ENCODE data around the gene WNT6.

The WNT6 gene

GRCh38 chr2:218865396-218865795 is 5.8 kb downstream of the WNT6 start:
- peaks cover 7% of the 10 kb centered on the region for H3K4me1 Mint-ChIP-seq
- no peak for TF ChIP-seq CTCF (IDR thresholded peaks at IDR 0.05; ENCODE audit: unreplicated experiment in 3 of 3)
- no peak overlapping the region for H3K4me3 Mint-ChIP-seq
- no peaks in the 10 kb centered on the region for H3K36me3 Mint-ChIP-seq (ENCODE audit: low read depth)
- H3K9me3 Mint-ChIP-seq = no peaks in the 10 kb centered on the region
- no peak overlapping the region for H3K27ac Mint-ChIP-seq
- H3K27me3 Mint-ChIP-seq (ENCODE audit: low read depth) = peaks cover 90% of the 10 kb centered on the region

- peaks cover 3% of the 10 kb centered on the region for H3K4me1 Mint-ChIP-seq
- no peak overlapping the region for H3K4me3 Mint-ChIP-seq
- H3K27me3 Mint-ChIP-seq (ENCODE audit: low read depth) = peaks cover 90% of the 10 kb centered on the region
- no peaks in the 10 kb centered on the region for H3K36me3 Mint-ChIP-seq (ENCODE audit: low read depth)
- H3K27ac Mint-ChIP-seq = no peak overlapping the region
- no peaks in the 10 kb centered on the region for H3K9me3 Mint-ChIP-seq
- no peak for TF ChIP-seq CTCF (IDR thresholded peaks at IDR 0.05; ENCODE audit: unreplicated experiment in 3 of 3)
Observed at GRCh38 chr2:218865999-218866398, 6.4 kb downstream of the WNT6 start.

DNA sequence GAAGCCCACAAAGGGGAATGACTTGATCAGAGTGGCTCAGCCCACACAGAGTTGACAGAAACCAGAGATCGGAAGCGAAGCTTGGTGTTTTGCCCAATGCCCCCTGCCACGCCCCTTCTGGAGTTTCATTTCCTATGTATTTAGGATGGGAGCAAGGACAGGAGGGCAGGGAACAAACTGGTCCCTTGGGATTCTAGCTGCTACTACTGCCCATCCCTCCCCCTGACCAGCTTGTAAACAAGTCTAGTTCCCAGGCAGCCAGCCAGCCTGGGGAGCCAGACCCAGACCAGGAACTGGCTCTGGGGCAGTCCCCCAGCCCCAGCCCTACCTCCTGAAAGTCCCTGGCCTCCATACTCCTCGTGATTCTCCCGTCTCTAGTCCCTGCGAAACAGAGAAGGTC is 8.3 kb downstream of the WNT6 start:
- Mint-ChIP-seq H3K27ac (no peak overlapping the region), H3K9me3 (no peaks in the 10 kb centered on the region), H3K4me1 (peaks cover 10% of the 10 kb centered on the region), H3K4me3 (no peak overlapping the region), H3K36me3 (ENCODE audit: low read depth) (no peaks in the 10 kb centered on the region), H3K27me3 (ENCODE audit: low read depth) (peaks cover 92% of the 10 kb centered on the region)
- no peak for TF ChIP-seq CTCF (IDR thresholded peaks at IDR 0.05; ENCODE audit: unreplicated experiment in 3 of 3)

DNA sequence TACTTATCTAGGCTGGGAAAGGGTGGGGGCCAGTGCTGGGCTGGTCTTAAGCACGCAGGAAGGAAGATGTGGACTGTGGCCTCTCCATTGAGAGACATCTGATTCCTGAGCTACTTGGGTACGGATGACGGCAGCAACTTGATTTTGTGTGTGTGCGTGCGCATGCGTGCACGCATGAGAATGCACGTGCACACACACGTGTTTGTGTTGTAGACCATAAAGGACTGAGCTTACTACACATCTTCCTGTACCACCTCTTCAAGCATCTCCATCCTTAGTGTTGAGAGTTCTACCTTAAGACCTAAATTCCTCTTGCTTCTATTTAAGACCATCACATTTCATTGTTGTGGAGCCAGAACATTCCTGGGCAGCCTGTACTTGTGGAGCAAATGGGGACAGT is 9.5 kb downstream of the WNT6 start:
- no peak for TF ChIP-seq CTCF (IDR thresholded peaks at IDR 0.05; ENCODE audit: unreplicated experiment in 3 of 3)
- Mint-ChIP-seq H3K4me3 (no peak overlapping the region), H3K9me3 (no peaks in the 10 kb centered on the region), H3K27ac (no peak overlapping the region), H3K27me3 (ENCODE audit: low read depth) (peaks cover 92% of the 10 kb centered on the region), H3K4me1 (peaks cover 10% of the 10 kb centered on the region), H3K36me3 (ENCODE audit: low read depth) (no peaks in the 10 kb centered on the region)

DNA sequence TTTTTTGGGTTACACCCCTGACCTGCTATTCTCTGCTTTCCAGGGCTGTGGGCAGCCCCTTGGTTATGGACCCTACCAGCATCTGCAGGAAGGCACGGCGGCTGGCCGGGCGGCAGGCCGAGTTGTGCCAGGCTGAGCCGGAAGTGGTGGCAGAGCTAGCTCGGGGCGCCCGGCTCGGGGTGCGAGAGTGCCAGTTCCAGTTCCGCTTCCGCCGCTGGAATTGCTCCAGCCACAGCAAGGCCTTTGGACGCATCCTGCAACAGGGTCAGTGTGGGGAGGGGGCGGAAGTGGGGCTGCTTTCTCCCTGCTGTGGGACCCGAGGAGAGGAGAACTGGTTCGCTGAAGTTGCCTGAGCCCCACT is 11.4 kb downstream of the WNT6 start:
- Mint-ChIP-seq H3K4me3 (no peak overlapping the region), H3K27me3 (ENCODE audit: low read depth) (peaks cover 100% of the 10 kb centered on the region)

More for the DNA sequence above, 11.4 kb downstream of the WNT6 start:
- H3K27ac Mint-ChIP-seq = no peak overlapping the region
- H3K36me3 Mint-ChIP-seq (ENCODE audit: low read depth) = no peaks in the 10 kb centered on the region
- TF ChIP-seq CTCF (IDR thresholded peaks at IDR 0.05; ENCODE audit: unreplicated experiment in 3 of 3) = no peak
- H3K4me1 Mint-ChIP-seq = peaks cover 14% of the 10 kb centered on the region
- no peaks in the 10 kb centered on the region for H3K9me3 Mint-ChIP-seq
